C4-2B (cell line): ENCODE data around the gene ZMYM4.

Experiments
- ZFX ChIP-seq: fragments of 450-650 bp; IDR thresholded peaks from 2 replicates; pipeline ENCODE4 v1.6.1; 2017
- TF ChIP-seq, protein P1 (sequence below): fragments of 450-650 bp; conservative IDR thresholded peaks from 2 replicates; pipeline ENCODE4 v1.5.1; 2017; ENCODE audit warnings: mild to moderate bottlenecking

DNA sequence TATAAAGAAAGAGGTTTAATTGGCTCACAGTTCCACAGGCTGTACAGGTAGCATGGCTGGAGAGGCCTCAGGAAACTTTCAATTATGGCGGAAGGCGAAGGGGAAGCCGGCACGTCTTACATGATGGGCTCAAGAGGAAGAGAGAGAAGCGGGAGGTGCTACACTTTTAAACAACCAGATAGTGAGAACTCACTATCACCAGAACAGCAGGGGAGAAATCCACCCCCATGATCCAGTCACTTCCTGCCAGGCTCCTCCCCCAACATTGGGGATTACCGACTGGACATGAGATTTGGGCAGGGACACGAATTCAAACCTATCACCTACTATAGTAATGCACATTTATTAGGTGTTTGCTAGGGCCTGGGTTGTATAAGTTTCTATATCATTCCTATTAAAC is 117.8 kb downstream of the ZMYM4 start:
- TF ChIP-seq, protein P1, sequence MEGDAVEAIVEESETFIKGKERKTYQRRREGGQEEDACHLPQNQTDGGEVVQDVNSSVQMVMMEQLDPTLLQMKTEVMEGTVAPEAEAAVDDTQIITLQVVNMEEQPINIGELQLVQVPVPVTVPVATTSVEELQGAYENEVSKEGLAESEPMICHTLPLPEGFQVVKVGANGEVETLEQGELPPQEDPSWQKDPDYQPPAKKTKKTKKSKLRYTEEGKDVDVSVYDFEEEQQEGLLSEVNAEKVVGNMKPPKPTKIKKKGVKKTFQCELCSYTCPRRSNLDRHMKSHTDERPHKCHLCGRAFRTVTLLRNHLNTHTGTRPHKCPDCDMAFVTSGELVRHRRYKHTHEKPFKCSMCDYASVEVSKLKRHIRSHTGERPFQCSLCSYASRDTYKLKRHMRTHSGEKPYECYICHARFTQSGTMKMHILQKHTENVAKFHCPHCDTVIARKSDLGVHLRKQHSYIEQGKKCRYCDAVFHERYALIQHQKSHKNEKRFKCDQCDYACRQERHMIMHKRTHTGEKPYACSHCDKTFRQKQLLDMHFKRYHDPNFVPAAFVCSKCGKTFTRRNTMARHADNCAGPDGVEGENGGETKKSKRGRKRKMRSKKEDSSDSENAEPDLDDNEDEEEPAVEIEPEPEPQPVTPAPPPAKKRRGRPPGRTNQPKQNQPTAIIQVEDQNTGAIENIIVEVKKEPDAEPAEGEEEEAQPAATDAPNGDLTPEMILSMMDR: no peak
- TF ChIP-seq ZFX: no peak
